HepG2 (cell line): ENCODE measurements around the gene KLF16. TPM values are rescaled to one million over a fixed set of nuclear protein-coding genes. Genes with fewer than 3 reads are reported as not detected.

Experiments
- ARNT ChIP-seq: fragments of 450-650 bp; IDR thresholded peaks from 2 replicates; pipeline ENCODE4 v1.6.1; 2017
- ARNT2 ChIP-seq: sonication (generic); formaldehyde crosslinking; IDR thresholded peaks from 2 replicates; pipeline ENCODE4 v1.8.0; 2022; ENCODE audit warnings: mild to moderate bottlenecking, low read depth, missing genetic modification reagents, moderate library complexity
- CCAR2 ChIP-seq: fragments of 200-400 bp; formaldehyde crosslinking; optimal IDR thresholded peaks from 2 replicates; pipeline ENCODE3; 2018; ENCODE audit warnings: low read depth, mild to moderate bottlenecking, low read length, moderate library complexity
- DPF2 ChIP-seq: sonication (generic); formaldehyde crosslinking; IDR thresholded peaks from 2 replicates; pipeline ENCODE4 v1.4.0; 2020; ENCODE audit warnings: mild to moderate bottlenecking, low read depth, missing genetic modification reagents, borderline replicate concordance
- HMG20A ChIP-seq: IDR thresholded peaks from 2 replicates; pipeline ENCODE4 v1.6.1; 2016; ENCODE audit warnings: borderline replicate concordance
- HNF4A ChIP-seq: sonication (generic); formaldehyde crosslinking; IDR thresholded peaks from 2 replicates; pipeline ENCODE4 v1.4.0; 2020; ENCODE audit warnings: missing genetic modification reagents
- MAF1 ChIP-seq: sonication (generic); formaldehyde crosslinking; IDR thresholded peaks from 2 replicates; pipeline ENCODE4 v1.5.0; 2020; ENCODE audit warnings: missing genetic modification reagents, borderline replicate concordance
- MED13 ChIP-seq: sonication (generic); formaldehyde crosslinking; IDR thresholded peaks from 2 replicates; pipeline ENCODE4 v1.5.0; 2020; ENCODE audit warnings: missing genetic modification reagents
- MIER3 ChIP-seq: IDR thresholded peaks from 2 replicates; pipeline ENCODE4 v1.6.1; 2016; ENCODE audit warnings: missing compliant biosample characterization, borderline replicate concordance
- NFKB2 ChIP-seq: sonication (generic); formaldehyde crosslinking; IDR thresholded peaks from 2 replicates; pipeline ENCODE4 v1.4.0; 2020; ENCODE audit warnings: missing genetic modification reagents, borderline replicate concordance
- PCBP2 ChIP-seq: fragments of 200-400 bp; formaldehyde crosslinking; optimal IDR thresholded peaks from 2 replicates; pipeline ENCODE3; 2018; ENCODE audit warnings: low read length, low read depth; ENCODE audit not compliant: poor library complexity, severe bottlenecking
- RBFOX2 ChIP-seq: fragments of 200-400 bp; formaldehyde crosslinking; IDR thresholded peaks from 2 replicates; pipeline ENCODE4 v1.6.1; 2017; ENCODE audit warnings: low read depth, mild to moderate bottlenecking, low read length
- RORA ChIP-seq: sonication (generic); formaldehyde crosslinking; IDR thresholded peaks from 2 replicates; pipeline ENCODE4 v1.5.0; 2020; ENCODE audit warnings: mild to moderate bottlenecking, missing genetic modification reagents, moderate library complexity
- SMYD3 ChIP-seq: sonication (generic); formaldehyde crosslinking; IDR thresholded peaks from 2 replicates; pipeline ENCODE4 v1.8.1; 2023; ENCODE audit warnings: mild to moderate bottlenecking, missing genetic modification reagents
- SP2 ChIP-seq: sonication (generic); formaldehyde crosslinking; IDR thresholded peaks from 2 replicates; pipeline ENCODE4 v1.5.1; 2020; ENCODE audit warnings: mild to moderate bottlenecking, missing genetic modification reagents
- SRSF4 ChIP-seq: fragments of 200-400 bp; formaldehyde crosslinking; IDR thresholded peaks from one replicate; pipeline ENCODE4 v1.6.1; 2018; ENCODE audit warnings: mild to moderate bottlenecking, low read depth, low read length, moderate library complexity; ENCODE audit not compliant: poor library complexity, severe bottlenecking
- SYNCRIP ChIP-seq: fragments of 200-400 bp; formaldehyde crosslinking; IDR thresholded peaks from 2 replicates; pipeline ENCODE4 v1.6.1; 2018; ENCODE audit warnings: mild to moderate bottlenecking, low read depth, low read length; ENCODE audit not compliant: insufficient read depth
- TAF15 ChIP-seq: fragments of 200-400 bp; formaldehyde crosslinking; IDR thresholded peaks from one replicate; pipeline ENCODE4 v1.6.1; 2018; ENCODE audit warnings: mild to moderate bottlenecking, low read depth, low read length; ENCODE audit not compliant: poor library complexity, severe bottlenecking
- U2AF1 ChIP-seq: fragments of 200-400 bp; formaldehyde crosslinking; optimal IDR thresholded peaks from 2 replicates; pipeline ENCODE3; 2017; ENCODE audit warnings: mild to moderate bottlenecking, low read depth, low read length
- ZBTB7B ChIP-seq: sonication (generic); formaldehyde crosslinking; IDR thresholded peaks from 2 replicates; pipeline ENCODE4 v1.4.0; 2020; ENCODE audit warnings: missing genetic modification reagents
- ZC3H4 ChIP-seq: sonication (generic); formaldehyde crosslinking; IDR thresholded peaks from 2 replicates; pipeline ENCODE4 v1.4.0; 2020; ENCODE audit warnings: missing genetic modification reagents, borderline replicate concordance
- ZFP1 ChIP-seq: IDR thresholded peaks from 2 replicates; pipeline ENCODE4 v1.6.1; 2016
- ZNF180 ChIP-seq: sonication (generic); formaldehyde crosslinking; IDR thresholded peaks from 2 replicates; pipeline ENCODE4 v1.4.0; 2020; ENCODE audit warnings: low read depth, missing genetic modification reagents, borderline replicate concordance
- ZNF24 ChIP-seq: fragments of 450-650 bp; IDR thresholded peaks from 2 replicates; pipeline ENCODE4 v1.6.1; 2017; ENCODE audit warnings: antibody characterized with exemption, mild to moderate bottlenecking
- ZNF280B ChIP-seq: sonication (generic); formaldehyde crosslinking; IDR thresholded peaks from 2 replicates; pipeline ENCODE4 v1.5.0; 2020; ENCODE audit warnings: missing genetic modification reagents, mild to moderate bottlenecking, borderline replicate concordance
- ZNF512 ChIP-seq: sonication (generic); formaldehyde crosslinking; IDR thresholded peaks from 2 replicates; pipeline ENCODE4 v1.4.0; 2020; ENCODE audit warnings: mild to moderate bottlenecking, missing genetic modification reagents
- ZNF558 ChIP-seq: sonication (generic); formaldehyde crosslinking; IDR thresholded peaks from 2 replicates; pipeline ENCODE4 v1.9.0; 2022; ENCODE audit warnings: mild to moderate bottlenecking, missing genetic modification reagents, borderline replicate concordance
- ZNF615 ChIP-seq: sonication (generic); formaldehyde crosslinking; IDR thresholded peaks from 2 replicates; pipeline ENCODE4 v1.5.0; 2020; ENCODE audit warnings: mild to moderate bottlenecking, missing genetic modification reagents, borderline replicate concordance
- ZNF709 ChIP-seq: sonication (generic); formaldehyde crosslinking; IDR thresholded peaks from 2 replicates; pipeline ENCODE4 v1.5.0; 2020; ENCODE audit warnings: mild to moderate bottlenecking, missing genetic modification reagents
- ZNF772 ChIP-seq: sonication (generic); formaldehyde crosslinking; IDR thresholded peaks from 2 replicates; pipeline ENCODE4 v1.5.0; 2020; ENCODE audit warnings: mild to moderate bottlenecking, missing genetic modification reagents
- ZNF878 ChIP-seq: sonication (generic); formaldehyde crosslinking; IDR thresholded peaks from 2 replicates; pipeline ENCODE4 v1.8.1; 2023; ENCODE audit warnings: mild to moderate bottlenecking, missing genetic modification reagents, moderate library complexity
- ZSCAN29 ChIP-seq: sonication (generic); formaldehyde crosslinking; conservative IDR thresholded peaks from 2 replicates; pipeline ENCODE4 v1.4.0; 2020; ENCODE audit warnings: mild to moderate bottlenecking, missing genetic modification reagents
- polyA plus RNA-seq, 8 experiments: library from polyadenylated mRNA; depleted of rRNA in 3 of 8; stranded (reverse) in 7 of 8; unstranded in 1 of 8; fragments of >200 nt; fragmentation: Illumina TruSeq in 4 of 8; extraction: Trizol in 4 of 8; gene quantifications; 2 replicates each; pipeline versions ENCODE4 v1.2.1 to v1.2.3, GENCODE V29; 2011 to 2016; ENCODE audit warnings: low read depth in 4 of 8, missing spikeins in 1 of 8, mixed read lengths in 1 of 8; ENCODE audit not compliant: insufficient read depth in 1 of 8
- total RNA-seq, 5 experiments: library from RNA; depleted of rRNA; stranded (reverse); fragments of >200 nt; fragmentation: Illumina TruSeq; extraction: Trizol; gene quantifications; 2 replicates each; pipeline ENCODE4 v1.2.3, GENCODE V29; 2016; ENCODE audit warnings: low read depth in 1 of 5

KLF16 gene
- total and polyA plus RNA-seq, 2 of the 13 experiments (the other 11 are each of a cell fraction or from before 2014, with no cell fraction given): 3.5 to 6.7 TPM

GRCh38 chr19:1901940-1902404 is 38.6 kb upstream of the KLF16 start (continued):
- TF ChIP-seq ZFP1 (CRISPR knock-in tag) (no peak), ZNF615 (CRISPR knock-in tag) (no peak), TAF15 (no peak), HNF4A (CRISPR knock-in tag) (peak; percentile 31; the same call in 1 of the 2 replicates), ZNF772 (CRISPR knock-in tag) (no peak), ZNF280B (no peak), ZNF558 (CRISPR knock-in tag) (no peak), DPF2 (CRISPR knock-in tag) (no peak), MAF1 (no peak), PCBP2 (no peak), RORA (no peak), ARNT2 (CRISPR knock-in tag) (no peak), ZNF709 (CRISPR knock-in tag) (no peak), ARNT (no peak), ZC3H4 (CRISPR knock-in tag) (no peak), MIER3 (peak; percentile 28; the same call in 1 of the 2 replicates), HMG20A (CRISPR knock-in tag) (no peak), ZNF878 (no peak), CCAR2 (no peak), SMYD3 (CRISPR knock-in tag) (no peak), ZNF24 (no peak), ZBTB7B (no peak), MED13 (no peak), SP2 (CRISPR knock-in tag) (no peak), ZNF180 (no peak), ZSCAN29 (CRISPR knock-in tag) (no peak), RBFOX2 (no peak), SRSF4 (no peak), NFKB2 (0 out of 2 replicates have a peak, but pooled peaks have one; percentile 40), SYNCRIP (no peak), ZNF512 (no peak), U2AF1 (no peak)
